Transverse colon (tissue), 4 donors: ENCODE results near the gene TSN.

Experiments used
- POLR2A ChIP-seq: fragments of 450-650 bp; IDR thresholded peaks from one replicate; pipeline ENCODE4 v1.6.1; 2016; ENCODE audit warnings: antibody characterized with exemption, mild to moderate bottlenecking, moderate library complexity
- POLR2AphosphoS5 ChIP-seq, 3 donors: sonication (generic); formaldehyde crosslinking; IDR thresholded peaks; one replicate each; pipeline ENCODE4 v1.6.1; 2016; ENCODE audit warnings: antibody characterized with exemption in 3 of 3
- TF ChIP-seq, protein P1 (sequence below), 5 experiments: fragments of 200-600 bp in 3 of 5; fragments of 450-650 bp in 2 of 5; sonication (generic) in 3 of 5; IDR thresholded peaks; 1 replicate in 2 of 5; 2 replicates in 3 of 5; pipeline ENCODE4 v1.5.1; 2016 to 2017; ENCODE audit warnings: antibody characterized with exemption in 5 of 5, inconsistent platforms in 3 of 5, mild to moderate bottlenecking in 2 of 5, moderate library complexity in 1 of 5

GRCh38 chr2:121774235-121774634 lies 18.8 kb downstream of the TSN start:
- TF ChIP-seq POLR2A: no peak
- TF ChIP-seq, protein P1, sequence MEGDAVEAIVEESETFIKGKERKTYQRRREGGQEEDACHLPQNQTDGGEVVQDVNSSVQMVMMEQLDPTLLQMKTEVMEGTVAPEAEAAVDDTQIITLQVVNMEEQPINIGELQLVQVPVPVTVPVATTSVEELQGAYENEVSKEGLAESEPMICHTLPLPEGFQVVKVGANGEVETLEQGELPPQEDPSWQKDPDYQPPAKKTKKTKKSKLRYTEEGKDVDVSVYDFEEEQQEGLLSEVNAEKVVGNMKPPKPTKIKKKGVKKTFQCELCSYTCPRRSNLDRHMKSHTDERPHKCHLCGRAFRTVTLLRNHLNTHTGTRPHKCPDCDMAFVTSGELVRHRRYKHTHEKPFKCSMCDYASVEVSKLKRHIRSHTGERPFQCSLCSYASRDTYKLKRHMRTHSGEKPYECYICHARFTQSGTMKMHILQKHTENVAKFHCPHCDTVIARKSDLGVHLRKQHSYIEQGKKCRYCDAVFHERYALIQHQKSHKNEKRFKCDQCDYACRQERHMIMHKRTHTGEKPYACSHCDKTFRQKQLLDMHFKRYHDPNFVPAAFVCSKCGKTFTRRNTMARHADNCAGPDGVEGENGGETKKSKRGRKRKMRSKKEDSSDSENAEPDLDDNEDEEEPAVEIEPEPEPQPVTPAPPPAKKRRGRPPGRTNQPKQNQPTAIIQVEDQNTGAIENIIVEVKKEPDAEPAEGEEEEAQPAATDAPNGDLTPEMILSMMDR (IDR thresholded peaks at IDR 0.05): no peak
- no peak for TF ChIP-seq POLR2AphosphoS5 (IDR thresholded peaks at IDR 0.05)
